SK-N-SH (cell line): ENCODE results near the gene SFI1. TPM values are rescaled to one million over a fixed set of nuclear protein-coding genes. Genes with fewer than 3 reads are reported as not detected.

Experiments used
- CTCF ChIA-PET: fragments of 300-600, 350-600 bp; formaldehyde crosslinking; extraction: SDS; loops from one replicate; lab custom pipeline; 2021; lab: Yijun Ruan, JAX
- POLR2A ChIA-PET: fragments of 350-600 bp; sonication (Branson Sonifier 250); formaldehyde crosslinking; extraction: SDS; loops from one replicate; lab custom pipeline; 2020; ENCODE audit warnings: antibody characterized with exemption, inconsistent platforms; lab: Yijun Ruan, JAX
- DNase-seq: peaks from one replicate; pipeline ENCODE4 v3.0.0; 2012
- H2AFZ ChIP-seq: fragments of 200-600 bp; sonication (generic); 2 replicates; pipeline ENCODE4 v1.8.1; 2016; ENCODE audit warnings: antibody characterized with exemption, mild to moderate bottlenecking, low read depth
- H3F3A ChIP-seq: fragments of 200-600 bp; sonication (generic); replicated peaks from 2 replicates; pipeline ENCODE3; 2016; ENCODE audit warnings: antibody characterized with exemption, mild to moderate bottlenecking; ENCODE audit not compliant: insufficient read depth
- H3K27ac ChIP-seq, 2 experiments: fragments of 200-500 bp in 1 of 2; fragments of 200-600 bp in 1 of 2; sonication (Bioruptor generic) in 1 of 2; sonication (generic), shearing (Covaris generic) in 1 of 2; 2 replicates each; pipeline versions ENCODE4 v1.5.1 to v1.6.1; 2014 to 2016; ENCODE audit warnings: low read depth in 2 of 2, inconsistent platforms in 1 of 2, low read length in 1 of 2, mild to moderate bottlenecking in 1 of 2, mixed read lengths in 1 of 2
- H3K27me3 ChIP-seq: fragments of 200-600 bp; sonication (generic), shearing (Covaris generic); 2 replicates; pipeline ENCODE4 v1.6.1; 2016; ENCODE audit warnings: mixed run types; ENCODE audit not compliant: insufficient read depth
- H3K36me3 ChIP-seq, 2 experiments: fragments of 200-500 bp in 1 of 2; fragments of 200-600 bp in 1 of 2; sonication (Bioruptor generic) in 1 of 2; sonication (generic) in 1 of 2; replicated peaks in 1 of 2; 2 replicates each; pipeline versions ENCODE3 to v1.5.1; 2014 to 2016; ENCODE audit warnings: low read length in 1 of 2, mild to moderate bottlenecking in 1 of 2; ENCODE audit not compliant: insufficient read depth in 2 of 2, control insufficient read depth in 1 of 2
- H3K4me1 ChIP-seq, 2 experiments: fragments of 200-500 bp in 1 of 2; fragments of 200-600 bp in 1 of 2; sonication (Bioruptor generic) in 1 of 2; sonication (generic), shearing (Covaris generic) in 1 of 2; 2 replicates each; pipeline versions ENCODE4 v1.5.1 to v1.6.1; 2014 to 2016; ENCODE audit warnings: low read depth in 1 of 2, low read length in 1 of 2, mixed run types in 1 of 2; ENCODE audit not compliant: insufficient read depth in 2 of 2, control insufficient read depth in 1 of 2
- H3K4me2 ChIP-seq: fragments of 200-600 bp; sonication (generic), shearing (Covaris generic); 2 replicates; pipeline ENCODE4 v1.6.1; 2017; ENCODE audit warnings: mixed run types
- H3K4me3 ChIP-seq, 2 experiments: fragments of 200-500 bp in 1 of 2; fragments of 200-600 bp in 1 of 2; sonication (Bioruptor generic) in 1 of 2; sonication (generic), shearing (Covaris generic) in 1 of 2; 2 replicates each; pipeline versions ENCODE4 v1.5.1 to v1.8.1; 2014 to 2016; ENCODE audit warnings: low read depth in 2 of 2, inconsistent platforms in 1 of 2, low read length in 1 of 2, mild to moderate bottlenecking in 1 of 2, mixed read lengths in 1 of 2, moderate library complexity in 1 of 2
- H3K79me2 ChIP-seq: fragments of 200-600 bp; sonication (generic); 2 replicates; pipeline ENCODE4 v1.8.1; 2017; ENCODE audit warnings: mild to moderate bottlenecking; ENCODE audit not compliant: insufficient read depth
- H3K9ac ChIP-seq: fragments of 200-600 bp; sonication (generic); 2 replicates; pipeline ENCODE4 v1.6.1; 2017; ENCODE audit warnings: mixed run types
- H3K9me2 ChIP-seq: fragments of 200-600 bp; sonication (generic); 2 replicates; pipeline ENCODE4 v1.6.1; 2017; ENCODE audit warnings: mixed run types
- H3K9me3 ChIP-seq: fragments of 200-600 bp; sonication (generic); 2 replicates; pipeline ENCODE4 v1.6.1; 2017; ENCODE audit warnings: mixed run types, mild to moderate bottlenecking, moderate library complexity
- H4K20me1 ChIP-seq: fragments of 200-600 bp; sonication (generic); 2 replicates; pipeline ENCODE4 v1.6.1; 2017; ENCODE audit warnings: mild to moderate bottlenecking, mixed run types; ENCODE audit not compliant: insufficient read depth
- CTCF ChIP-seq: fragments of 200-600 bp; sonication (generic); IDR thresholded peaks from 2 replicates; pipeline ENCODE4 v1.6.1; 2017; ENCODE audit warnings: antibody characterized with exemption, mild to moderate bottlenecking, moderate library complexity
- FOXJ3 ChIP-seq: sonication (generic); formaldehyde crosslinking; IDR thresholded peaks from 2 replicates; pipeline ENCODE4 v1.5.1; 2020; ENCODE audit warnings: mild to moderate bottlenecking, missing genetic modification reagents
- FOXM1 ChIP-seq: IDR thresholded peaks from 2 replicates; pipeline ENCODE4 v1.4.0; 2012; ENCODE audit warnings: low read depth, mild to moderate bottlenecking
- GABPA ChIP-seq: IDR thresholded peaks from 2 replicates; pipeline ENCODE4 v1.4.0; 2012; ENCODE audit warnings: low read depth, mild to moderate bottlenecking
- JUND ChIP-seq: IDR thresholded peaks from 2 replicates; pipeline ENCODE4 v1.4.0; 2012
- MAX ChIP-seq: IDR thresholded peaks from 2 replicates; pipeline ENCODE4 v1.4.0; 2012; ENCODE audit warnings: low read depth
- MEF2A ChIP-seq: IDR thresholded peaks from 2 replicates; pipeline ENCODE4 v1.4.0; 2012; ENCODE audit warnings: low read depth, borderline replicate concordance
- MXI1 ChIP-seq: IDR thresholded peaks from 2 replicates; pipeline ENCODE4 v1.6.1; 2012; ENCODE audit warnings: mild to moderate bottlenecking, low read depth, low read length, improper control_type of control experiment
- NRF1 ChIP-seq: IDR thresholded peaks from 2 replicates; pipeline ENCODE4 v1.6.1; 2012; ENCODE audit warnings: low read depth, mild to moderate bottlenecking, low read length
- POLR2AphosphoS5 ChIP-seq: IDR thresholded peaks from 2 replicates; pipeline ENCODE4 v1.6.1; 2012; ENCODE audit warnings: low read depth, low read length
- RAD21 ChIP-seq: IDR thresholded peaks from 2 replicates; pipeline ENCODE4 v1.6.1; 2012; ENCODE audit warnings: mild to moderate bottlenecking, low read length
- RCOR1 ChIP-seq: fragments of 150-350 bp; IDR thresholded peaks from 2 replicates; pipeline ENCODE4 v1.6.1; 2017; ENCODE audit warnings: antibody characterized with exemption, low read length
- RFX5 ChIP-seq: IDR thresholded peaks from 2 replicates; pipeline ENCODE4 v1.6.1; 2012; ENCODE audit warnings: mild to moderate bottlenecking, improper control_type of control experiment, low read length
- RXRA ChIP-seq: IDR thresholded peaks from 2 replicates; pipeline ENCODE4 v1.4.0; 2012; ENCODE audit warnings: low read depth, mild to moderate bottlenecking, borderline replicate concordance
- SIN3A ChIP-seq: IDR thresholded peaks from 2 replicates; pipeline ENCODE4 v1.6.1; 2012; ENCODE audit warnings: low read depth, mild to moderate bottlenecking, low read length, moderate library complexity, borderline replicate concordance
- SMC3 ChIP-seq: IDR thresholded peaks from 2 replicates; pipeline ENCODE4 v1.6.1; 2012; ENCODE audit warnings: low read depth, low read length, improper control_type of control experiment
- TAF1 ChIP-seq: IDR thresholded peaks from 2 replicates; pipeline ENCODE4 v1.6.1; 2012; ENCODE audit warnings: low read depth, mild to moderate bottlenecking, low read length, moderate library complexity, borderline replicate concordance
- TCF12 ChIP-seq: IDR thresholded peaks from 2 replicates; pipeline ENCODE4 v1.4.0; 2012
- TEAD4 ChIP-seq: IDR thresholded peaks from 2 replicates; pipeline ENCODE4 v1.4.0; 2012; ENCODE audit warnings: mild to moderate bottlenecking, borderline replicate concordance; ENCODE audit not compliant: insufficient read depth
- USF1 ChIP-seq: IDR thresholded peaks from 2 replicates; pipeline ENCODE4 v1.4.0; 2012; ENCODE audit warnings: low read depth, borderline replicate concordance
- YY1 ChIP-seq: IDR thresholded peaks from 2 replicates; pipeline ENCODE4 v1.4.0; 2012; ENCODE audit warnings: low read depth, mild to moderate bottlenecking
- WGBS: methylation state at CpG from one replicate; pipeline ENCODE4 v1.1.6; 2017; ENCODE audit warnings: low lambda C conversion rate; 5-methylcytosine and 5-hydroxymethylcytosine counted together
- polyA plus RNA-seq, 3 experiments: library from polyadenylated mRNA; depleted of rRNA; stranded (reverse); fragments of >200 nt; gene quantifications; 2 replicates each; pipeline ENCODE4 v1.2.3, GENCODE V29; 2012
- TF ChIP-seq, protein P1 (sequence below): IDR thresholded peaks from 2 replicates; pipeline ENCODE4; 2012

The SFI1 gene
- polyA plus RNA-seq, 1 of the 3 experiments (the other 2 are of a cell fraction), result 24.7 TPM

- TF ChIP-seq, protein P1, sequence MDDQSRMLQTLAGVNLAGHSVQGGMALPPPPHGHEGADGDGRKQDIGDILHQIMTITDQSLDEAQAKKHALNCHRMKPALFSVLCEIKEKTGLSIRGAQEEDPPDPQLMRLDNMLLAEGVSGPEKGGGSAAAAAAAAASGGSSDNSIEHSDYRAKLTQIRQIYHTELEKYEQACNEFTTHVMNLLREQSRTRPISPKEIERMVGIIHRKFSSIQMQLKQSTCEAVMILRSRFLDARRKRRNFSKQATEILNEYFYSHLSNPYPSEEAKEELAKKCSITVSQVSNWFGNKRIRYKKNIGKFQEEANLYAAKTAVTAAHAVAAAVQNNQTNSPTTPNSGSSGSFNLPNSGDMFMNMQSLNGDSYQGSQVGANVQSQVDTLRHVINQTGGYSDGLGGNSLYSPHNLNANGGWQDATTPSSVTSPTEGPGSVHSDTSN, result no peak
- TF ChIP-seq RXRA, result no peak
- no peak for TF ChIP-seq TCF12
- TF ChIP-seq FOXJ3 (CRISPR knock-in tag), result no peak
- TF ChIP-seq, all 33 proteins: peak for 0
Measured at GRCh38 chr22:31533374-31533773, 37.0 kb downstream of the SFI1 start (continued).

GRCh38 chr22:31537019-31537535, 40.7 kb downstream of the SFI1 start:
- no peak overlapping the region for H3K9ac ChIP-seq
- no peaks in the 10 kb centered on the region for H3K79me2 ChIP-seq
- H3K36me3 ChIP-seq, result peaks cover 0 to 5% of the 10 kb centered on the region in 2 experiments
- peaks cover 0 to 6% of the 10 kb centered on the region in 2 experiments; a peak in 1 of 4 replicates for H3K4me1 ChIP-seq
- H3K4me2 ChIP-seq, result no peak overlapping the region
- WGBS, result 90% methylated on average over 8 of the region's 8 CpGs
- TF ChIP-seq RCOR1 (no peak), FOXM1 (no peak), YY1 (no peak), MAX (no peak), USF1 (no peak), GABPA (no peak), SIN3A (no peak), JUND (no peak)
- CTCF ChIA-PET, result interaction anchor here (1.1 kb wide), 2 partner anchors 20 to 24 kb away, joined by 3 to 4 read pairs; no protein-coding TSS in a partner anchor
- no peaks in the 10 kb centered on the region for H3K9me2 ChIP-seq
- H4K20me1 ChIP-seq, result no peaks in the 10 kb centered on the region
- no peaks in the 10 kb centered on the region for H3K9me3 ChIP-seq
- POLR2A ChIA-PET, result no interaction called here
- peaks cover 7% of the 10 kb centered on the region for H3F3A ChIP-seq
- H3K4me3 ChIP-seq, result no peak overlapping the region
- H2AFZ ChIP-seq, result no peak overlapping the region
- no peak for DNase-seq
- no peak overlapping the region for H3K27ac ChIP-seq
- H3K27me3 ChIP-seq, result no peaks in the 10 kb centered on the region

DNA sequence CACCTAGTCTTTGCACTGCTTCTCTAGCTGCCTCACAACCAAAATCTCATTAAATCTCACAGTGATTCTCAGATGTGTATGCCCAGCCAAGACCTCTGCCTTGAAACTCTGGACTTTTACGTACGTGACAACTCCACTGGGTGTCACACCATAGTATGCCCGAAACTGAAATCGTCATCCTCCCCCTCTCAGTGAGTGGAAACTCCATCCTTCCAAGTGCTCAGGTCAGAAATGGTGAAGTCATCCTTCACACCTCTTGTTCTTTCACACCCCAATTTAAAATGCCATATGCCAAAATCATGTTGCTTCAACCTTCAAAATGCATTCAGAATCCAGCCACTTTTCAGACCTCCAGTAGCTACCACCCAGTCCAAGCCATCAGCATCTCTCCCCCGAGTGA, 42.5 kb downstream of the SFI1 start:
- Histone ChIP-seq H3K27me3 (no peaks in the 10 kb centered on the region), H3F3A (no peaks in the 10 kb centered on the region), H4K20me1 (no peaks in the 10 kb centered on the region), H3K9me3 (no peaks in the 10 kb centered on the region), H2AFZ (no peak overlapping the region), H3K27ac (no peak overlapping the region), H3K36me3 (peaks cover 0 to 5% of the 10 kb centered on the region in 2 experiments), H3K9me2 (no peaks in the 10 kb centered on the region), H3K4me1 (no peaks in the 10 kb centered on the region), H3K9ac (no peak overlapping the region), H3K4me2 (no peak overlapping the region), H3K79me2 (no peaks in the 10 kb centered on the region), H3K4me3 (no peak overlapping the region)
- ChIA-PET CTCF (interaction anchor here (1.2 kb wide), 1 partner anchor 96 kb away, joined by 3 read pairs; no protein-coding TSS in a partner anchor), POLR2A (no interaction called here)
- no peak for DNase-seq
- WGBS, result 99% methylated on average over 5 of the region's 5 CpGs
- TF ChIP-seq JUND, result no peak
- TF ChIP-seq NRF1, result no peak
- no peak for TF ChIP-seq YY1
- no peak for TF ChIP-seq SMC3
- no peak for TF ChIP-seq TEAD4
- TF ChIP-seq MXI1, result no peak
- TF ChIP-seq, protein P1, result no peak
- no peak for TF ChIP-seq POLR2AphosphoS5
- TF ChIP-seq MEF2A, result no peak
- TF ChIP-seq FOXM1, result no peak
- TF ChIP-seq RFX5, result no peak
- TF ChIP-seq RAD21, result no peak
- TF ChIP-seq TAF1, result no peak
- TF ChIP-seq CTCF, result no peak
- no peak for TF ChIP-seq FOXJ3 (CRISPR knock-in tag)
- TF ChIP-seq RXRA, result no peak
